HL-60/S4 treated with retinoic acid at 250 ng/mL for 4 days and 3 days (cell line): ENCODE results near the gene HLA-C.
"Not testable (repeated sequence)": the region's sequence is repeated elsewhere in the genome, so short reads cannot be mapped to it uniquely, and the experiment has no call there.

Experiments used
- in situ Hi-C: fragments of 300-500 bp; cut with MboI; formaldehyde crosslinking; loops from 2 replicates; pipeline ENCODE4 v1.7.0; 2022; ENCODE audit warnings: low sequenced_read_pairs

The HLA-C gene

DNA sequence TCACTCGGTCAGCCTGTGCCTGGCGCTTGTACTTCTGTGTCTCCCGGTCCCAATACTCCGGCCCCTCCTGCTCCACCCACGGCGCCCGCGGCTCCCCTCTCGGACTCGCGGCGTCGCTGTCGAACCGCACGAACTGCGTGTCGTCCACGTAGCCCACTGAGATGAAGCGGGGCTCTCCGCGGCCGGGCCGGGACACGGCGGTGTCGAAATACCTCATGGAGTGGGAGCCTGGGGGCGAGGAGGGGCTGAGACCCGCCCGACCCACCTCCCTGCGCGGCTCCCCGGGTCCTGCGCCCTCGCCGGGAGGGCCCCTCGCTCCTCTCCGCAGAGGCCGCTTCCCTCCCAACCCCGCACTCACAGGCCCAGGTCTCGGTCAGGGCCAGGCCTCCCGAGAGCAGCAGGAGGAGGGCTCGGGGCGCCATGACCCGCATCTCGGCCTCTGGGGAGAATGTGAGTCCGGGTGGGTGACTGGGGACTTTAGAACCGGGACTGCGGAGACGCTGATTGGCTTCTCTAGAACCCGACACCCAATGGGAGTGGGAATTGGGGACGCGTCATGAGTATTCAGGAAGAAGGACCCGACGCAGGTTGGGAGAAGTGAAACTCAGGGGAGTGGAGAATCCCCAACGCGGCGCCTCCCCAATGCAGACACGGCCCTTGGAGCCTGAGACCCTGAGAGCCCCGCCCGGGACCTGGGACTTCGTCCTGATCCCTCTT, at the start of gene HLA-C:
HLA-C (minus strand) TSS at position 452 of the 717 bp plus-strand sequence; CDS start at position 431, 21 bp downstream.
- in situ Hi-C loops: no loop called here

DNA sequence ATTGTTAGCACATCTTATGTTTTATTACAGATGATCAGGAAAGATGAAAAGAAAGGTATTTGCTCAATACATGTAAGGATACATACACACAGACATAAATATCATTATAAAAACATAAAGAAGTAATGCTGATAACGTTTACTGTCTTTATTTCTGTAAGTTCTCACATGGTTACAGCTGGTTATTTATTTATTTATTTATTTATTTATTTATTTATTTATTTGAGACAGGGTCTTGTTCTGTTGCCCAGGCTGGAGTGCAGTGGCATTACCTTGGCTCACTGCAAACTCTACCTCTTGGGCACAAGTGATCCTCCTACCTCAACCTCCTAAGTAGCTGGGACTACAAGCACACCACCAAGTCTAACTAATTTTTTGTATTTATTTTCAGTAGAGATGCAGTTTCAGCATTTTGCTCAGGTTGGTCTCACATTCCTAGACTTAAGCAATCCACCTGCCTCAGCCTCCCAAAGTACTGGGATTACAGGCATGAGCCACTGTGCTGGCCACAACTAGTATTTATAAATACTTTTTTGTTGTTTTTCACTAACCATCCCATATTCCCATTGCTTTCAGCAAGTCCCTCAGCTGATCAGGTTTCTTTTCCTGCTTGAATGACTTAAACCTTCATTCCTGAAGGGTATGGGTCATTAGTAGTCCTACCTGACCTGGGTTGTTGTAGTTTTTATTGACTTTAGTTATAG, 49.3 kb upstream of the HLA-C start:
- in situ Hi-C loops: no loop called here

DNA sequence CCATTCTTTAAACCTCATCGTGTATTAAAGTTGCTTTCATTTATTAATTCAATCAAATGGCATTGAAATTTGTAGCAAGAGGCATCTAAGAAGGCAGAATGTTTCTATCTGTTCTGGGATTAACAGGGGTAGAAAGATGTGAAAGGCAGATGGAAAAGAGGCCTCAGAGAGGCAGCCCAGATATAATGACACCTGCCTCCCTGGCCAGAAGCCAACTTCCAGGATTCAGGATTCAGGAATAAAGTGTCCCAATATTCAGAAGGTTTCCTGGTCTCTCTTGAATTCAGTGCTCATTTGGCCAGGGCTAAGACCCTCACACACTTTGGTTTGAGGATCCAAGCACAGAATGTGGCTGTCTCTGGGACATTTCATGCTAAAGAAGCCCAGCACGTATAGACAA, 45.1 kb upstream of the HLA-C start:
- in situ Hi-C loops: no loop called here

DNA sequence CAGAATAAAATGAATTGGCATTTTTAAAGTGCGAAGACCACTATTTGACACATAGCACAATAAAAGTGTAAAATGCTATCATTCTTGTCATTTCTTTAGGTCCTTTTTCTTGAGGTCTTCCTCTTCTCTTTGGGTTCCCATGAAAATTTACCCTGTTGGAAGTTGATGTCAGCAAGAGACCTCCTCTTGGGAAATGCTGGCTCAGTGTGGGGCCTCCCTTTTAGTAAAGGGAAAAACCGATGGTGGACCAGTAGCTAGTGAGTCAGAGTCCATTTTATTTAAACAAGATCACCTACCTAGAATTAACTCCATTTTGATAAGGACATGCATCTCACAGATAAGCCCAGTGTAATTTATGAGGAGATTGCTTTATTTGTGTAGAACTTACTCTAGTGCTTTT, 37.7 kb upstream of the HLA-C start:
- in situ Hi-C loops: no loop called here

DNA sequence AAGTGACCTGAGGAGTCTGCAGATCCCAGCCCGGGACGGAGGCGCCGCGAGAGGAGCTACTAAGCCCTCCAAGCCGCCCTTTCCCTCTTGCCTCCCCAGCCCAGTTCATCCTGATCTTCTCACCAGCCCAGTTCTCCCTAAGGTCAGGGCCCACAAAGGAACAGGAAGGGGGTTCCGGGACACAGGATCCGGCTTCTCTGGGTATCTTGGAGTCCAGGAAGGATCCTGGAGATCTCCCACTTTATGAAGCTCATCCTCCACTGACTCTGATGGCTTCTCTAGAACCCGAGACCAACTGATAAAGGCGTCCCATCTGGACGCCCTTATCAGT, 36.9 kb upstream of the HLA-C start:
- in situ Hi-C loops: no loop called here

DNA sequence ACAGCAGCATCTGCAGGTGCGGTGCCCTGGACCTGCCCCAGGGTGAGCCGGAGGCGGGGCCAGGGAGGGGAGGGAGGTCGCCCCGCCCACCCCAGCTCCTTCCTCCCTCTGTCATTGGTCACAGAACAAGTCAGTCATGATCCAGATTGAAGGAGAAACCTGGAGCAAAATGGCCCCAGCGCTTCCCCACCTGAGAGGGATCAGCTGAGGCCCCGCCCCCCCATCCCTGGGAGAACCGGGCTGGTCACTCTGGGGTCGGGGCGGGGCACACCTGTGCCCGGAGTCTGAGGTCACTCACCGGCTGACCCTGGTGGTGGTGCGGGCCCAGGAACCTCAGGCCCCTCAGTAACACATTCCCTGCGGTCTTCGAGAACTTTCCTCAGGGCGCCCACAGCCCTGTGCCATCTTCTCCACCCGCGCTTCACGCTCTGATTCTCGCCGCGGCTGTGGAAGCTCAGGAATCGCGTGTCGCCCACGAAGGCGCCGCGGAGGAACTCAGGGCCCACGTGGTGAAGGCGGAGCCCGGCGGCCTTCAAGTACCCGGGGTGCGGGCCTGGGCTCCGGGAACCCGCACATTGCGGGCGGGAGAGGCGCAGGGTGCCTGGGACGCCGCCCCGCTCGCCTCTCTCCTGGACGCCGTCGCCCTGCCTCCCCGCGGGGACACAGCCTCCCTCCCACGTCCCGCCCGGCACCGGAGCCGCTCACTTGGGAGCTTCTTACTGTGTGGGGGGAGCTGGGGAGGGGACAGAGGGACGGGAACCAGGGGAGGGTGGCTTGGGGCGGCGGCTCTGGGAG, 36.4 kb upstream of the HLA-C start:
- in situ Hi-C loops: no loop called here

DNA sequence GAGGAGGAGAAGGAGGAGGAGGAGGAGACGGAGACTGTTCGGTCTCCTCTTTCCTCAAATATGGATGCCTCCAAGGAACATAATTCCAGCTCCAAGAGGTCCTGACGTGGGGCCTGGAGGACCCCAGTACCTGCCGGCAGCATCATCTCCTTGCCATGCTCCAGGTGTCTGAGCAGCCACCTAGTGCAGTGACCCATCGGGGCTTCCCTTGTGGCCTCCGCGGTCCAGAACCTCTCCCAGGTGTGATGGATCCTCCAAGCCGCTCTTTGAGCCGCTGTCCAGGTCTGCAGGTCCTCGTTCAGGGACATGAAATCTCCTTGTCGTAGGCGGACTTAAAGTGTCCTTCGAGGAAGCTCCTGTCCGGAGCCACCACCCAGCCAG, 35.8 kb upstream of the HLA-C start:
- in situ Hi-C loops: no loop called here

DNA sequence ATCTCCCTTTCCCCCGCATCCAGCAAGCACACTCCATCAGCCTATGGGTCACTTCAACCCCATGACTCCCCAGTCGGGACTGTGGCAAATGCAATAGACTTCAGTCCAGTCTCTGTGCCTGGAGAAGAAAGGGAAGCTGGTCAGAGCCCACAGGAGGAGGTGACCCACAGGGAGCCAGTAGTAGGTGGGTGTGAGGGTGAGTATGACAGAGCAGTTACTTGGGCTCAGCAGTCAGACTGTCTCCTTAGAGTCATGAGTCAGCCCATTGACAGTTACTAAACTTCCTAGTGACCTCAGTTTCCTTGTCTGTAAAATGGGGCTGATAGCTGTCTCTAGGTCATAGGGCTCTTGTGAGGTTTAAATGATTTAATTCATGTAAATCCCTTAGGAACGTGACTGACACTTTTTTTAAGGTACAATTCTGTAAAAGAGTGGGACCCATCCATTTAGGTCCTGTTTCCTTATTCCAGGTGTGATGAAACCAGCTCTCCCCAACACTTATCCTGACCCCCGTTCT, 33.9 kb upstream of the HLA-C start:
- in situ Hi-C loops: no loop called here

DNA sequence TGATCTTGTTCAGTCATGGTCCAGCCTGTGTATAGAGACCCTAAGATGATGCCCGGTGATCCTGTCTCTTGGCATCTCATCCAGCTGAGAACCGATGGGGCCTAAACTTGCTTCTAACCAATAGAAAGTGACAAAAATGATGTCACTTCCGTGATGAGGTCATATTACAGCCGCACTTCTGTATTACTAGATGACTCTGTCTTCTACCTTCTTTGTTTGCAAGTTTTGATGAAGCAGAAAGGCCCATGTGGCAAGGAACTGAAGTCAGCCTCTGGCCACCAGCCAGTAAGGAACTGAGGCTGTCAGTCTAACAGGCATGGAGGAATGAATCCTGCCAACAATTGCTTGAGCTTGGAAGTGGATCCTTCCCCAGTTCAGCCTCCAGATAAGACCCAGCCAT, 32.8 kb upstream of the HLA-C start:
- in situ Hi-C loops: no loop called here

DNA sequence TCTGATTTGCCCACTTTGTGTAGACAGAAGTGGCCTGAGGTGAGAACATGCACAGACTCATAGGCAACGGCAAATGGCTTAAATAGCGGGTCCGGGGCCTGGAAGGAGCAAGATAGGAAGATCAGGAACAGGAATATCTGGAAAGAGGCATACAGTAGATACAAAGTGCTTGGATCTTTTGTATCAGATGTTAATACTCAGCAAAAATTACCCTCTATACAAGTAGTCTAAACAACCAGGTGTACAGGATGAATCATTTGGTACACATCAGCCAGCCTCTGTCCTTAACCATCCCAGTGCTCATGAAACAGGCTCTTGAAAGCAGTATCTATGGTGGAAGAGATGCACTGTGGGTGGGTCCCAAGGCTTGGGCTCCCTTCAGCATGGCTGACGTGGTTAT, 28.9 kb upstream of the HLA-C start:
- in situ Hi-C loops: no loop called here

DNA sequence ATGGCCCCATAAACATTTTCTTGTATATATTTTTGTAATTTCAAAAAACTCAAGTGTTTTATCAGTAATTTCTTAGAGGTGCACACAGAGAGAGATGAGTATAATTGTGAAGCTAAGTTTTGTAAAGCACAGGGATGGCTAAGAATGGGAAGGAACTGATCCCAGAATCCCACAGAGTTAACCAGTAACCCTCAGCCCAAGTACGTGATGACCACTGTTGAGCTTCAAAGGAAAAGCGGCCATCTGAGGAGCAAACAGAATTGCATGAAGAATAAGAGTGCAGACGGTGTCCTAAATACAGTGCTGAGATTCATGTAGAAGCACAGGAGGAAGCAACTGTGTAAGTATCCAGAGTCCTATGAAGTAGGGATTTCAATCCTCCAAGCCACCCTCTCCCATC, 28.1 kb upstream of the HLA-C start:
- in situ Hi-C loops: no loop called here

DNA sequence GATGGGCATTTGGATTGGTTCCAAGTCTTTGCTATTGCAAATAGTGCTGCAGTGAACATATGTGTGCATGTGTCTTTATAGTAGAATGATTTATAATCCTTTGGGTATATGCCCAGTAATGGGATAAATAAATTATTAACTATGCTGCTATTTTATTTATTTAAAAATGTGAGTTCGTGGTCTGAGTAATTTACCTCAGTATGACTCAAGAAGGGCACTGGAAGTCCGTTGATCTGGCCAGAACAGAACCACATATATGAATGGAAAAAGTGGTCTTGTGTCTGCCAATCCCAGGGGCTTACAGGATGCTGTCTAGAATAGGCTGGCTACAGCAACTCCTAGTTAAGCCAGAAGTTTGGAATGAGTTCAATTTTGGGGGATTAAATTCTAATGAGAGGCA, 27.6 kb upstream of the HLA-C start:
- in situ Hi-C loops: no loop called here

DNA sequence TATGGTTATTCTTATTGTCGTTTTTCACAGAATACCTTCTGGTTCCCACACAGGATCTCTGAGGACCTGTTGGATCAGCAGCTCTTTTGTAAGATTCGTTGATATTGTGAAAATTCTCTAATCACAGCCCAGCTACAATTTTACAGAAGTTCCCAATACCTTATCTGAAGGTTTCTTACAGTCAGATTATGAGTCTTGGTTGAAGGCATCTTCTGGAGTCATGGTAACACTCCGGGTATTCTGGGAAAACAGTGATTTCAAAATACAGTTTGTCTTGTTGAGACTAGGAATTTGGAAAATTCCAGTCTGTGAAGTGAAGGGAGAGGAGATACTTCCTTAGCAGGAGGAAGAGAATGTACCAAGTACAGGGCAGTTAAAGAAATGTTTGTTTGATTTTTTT, 22.2 kb upstream of the HLA-C start:
- in situ Hi-C loops: no loop called here

DNA sequence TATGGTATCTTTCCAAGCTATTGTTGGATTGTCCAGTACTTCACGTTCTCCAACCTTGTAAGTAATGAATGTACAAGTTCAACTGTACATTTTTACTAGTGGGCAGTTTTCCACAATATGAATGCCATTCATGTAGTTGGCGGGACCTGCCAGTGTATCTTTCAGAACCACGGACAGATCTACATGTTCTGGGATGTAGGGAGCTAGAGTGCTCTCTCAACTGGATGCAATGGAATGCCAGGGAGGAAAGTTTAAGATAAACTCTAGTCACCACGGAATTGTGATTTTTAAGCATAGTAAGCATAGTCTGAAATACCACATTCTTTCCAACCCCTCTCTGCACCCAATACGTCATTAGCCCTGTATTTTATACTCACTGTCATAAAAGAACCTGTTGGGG, 21.5 kb upstream of the HLA-C start:
- in situ Hi-C loops: no loop called here

DNA sequence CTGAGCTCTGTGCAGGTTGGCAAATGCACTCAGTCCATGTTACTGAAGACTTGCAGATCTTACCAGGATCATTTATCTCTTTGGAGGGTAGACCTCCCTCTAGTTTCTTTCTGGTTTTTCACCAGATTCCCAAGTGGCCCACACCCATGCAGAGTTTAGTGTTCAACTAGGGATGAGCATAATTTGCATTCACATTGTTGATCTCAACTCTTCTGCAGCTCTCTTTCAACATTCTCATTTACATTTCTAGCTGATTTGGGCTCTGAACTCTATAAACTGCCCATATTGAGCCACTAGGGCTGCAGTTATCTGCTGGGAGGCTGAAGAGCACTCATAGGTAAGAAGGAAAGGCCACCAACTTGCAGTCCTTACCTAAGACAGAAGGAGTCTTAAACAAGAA, 17.9 kb upstream of the HLA-C start:
- in situ Hi-C loops: no loop called here

DNA sequence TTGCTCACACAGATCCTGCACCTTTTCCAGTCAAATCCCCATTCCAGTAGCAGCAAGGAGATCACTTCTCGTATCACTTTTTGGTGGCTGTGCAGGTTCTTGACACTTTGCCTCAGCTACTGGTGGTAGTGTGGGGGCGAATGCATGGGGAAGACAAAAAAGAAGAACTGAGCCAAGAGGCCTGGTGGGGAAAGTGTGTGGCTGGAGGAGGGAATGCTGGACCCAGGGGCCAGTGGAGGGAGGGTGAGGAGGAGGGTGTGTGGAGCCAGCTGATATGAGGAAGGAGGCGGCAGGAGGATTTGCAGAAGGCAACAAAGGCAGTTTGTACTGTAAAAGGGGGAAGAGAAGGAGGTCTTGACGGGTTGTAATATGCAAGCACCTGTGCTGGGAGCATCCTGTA, 15.7 kb upstream of the HLA-C start:
- in situ Hi-C loops: no loop called here

DNA sequence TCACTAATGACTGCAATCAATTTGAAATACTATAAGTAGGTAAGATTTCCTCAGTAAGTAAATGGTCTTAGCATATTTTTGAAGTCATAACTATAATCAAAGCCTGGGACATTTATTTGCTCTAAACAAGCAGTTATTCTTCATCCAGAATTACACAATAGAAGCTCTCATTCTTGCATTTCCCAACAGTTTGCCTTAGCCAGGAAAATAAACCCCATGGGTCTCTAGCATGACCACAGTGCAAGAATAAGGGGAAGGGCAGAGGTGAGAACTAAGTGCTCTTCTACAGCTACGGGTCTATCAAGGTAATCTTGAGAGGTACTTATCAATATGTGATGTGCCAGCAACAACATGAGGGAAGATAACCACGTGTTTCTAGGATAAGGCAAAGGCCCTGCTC, 14.1 kb upstream of the HLA-C start:
- in situ Hi-C loops: no loop called here

DNA sequence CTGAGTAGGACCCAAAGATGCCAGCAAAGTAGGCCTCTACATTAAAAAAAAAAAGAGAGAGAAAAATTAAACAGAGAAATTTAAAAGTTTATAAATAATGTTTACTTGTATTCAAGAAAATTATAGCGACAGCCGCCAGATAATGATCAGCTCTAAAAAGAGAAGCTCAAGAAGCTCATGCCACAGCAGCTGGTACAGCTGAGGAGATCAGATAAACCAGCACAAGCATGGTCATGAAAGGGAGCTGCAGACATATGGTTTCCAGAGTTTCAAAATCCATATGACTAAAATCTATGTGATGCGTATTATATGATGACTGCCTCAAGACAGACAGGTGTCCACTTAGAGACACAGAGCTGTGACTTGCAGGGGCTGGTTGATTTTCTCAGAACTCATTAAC, 13.6 kb upstream of the HLA-C start:
- in situ Hi-C loops: no loop called here

DNA sequence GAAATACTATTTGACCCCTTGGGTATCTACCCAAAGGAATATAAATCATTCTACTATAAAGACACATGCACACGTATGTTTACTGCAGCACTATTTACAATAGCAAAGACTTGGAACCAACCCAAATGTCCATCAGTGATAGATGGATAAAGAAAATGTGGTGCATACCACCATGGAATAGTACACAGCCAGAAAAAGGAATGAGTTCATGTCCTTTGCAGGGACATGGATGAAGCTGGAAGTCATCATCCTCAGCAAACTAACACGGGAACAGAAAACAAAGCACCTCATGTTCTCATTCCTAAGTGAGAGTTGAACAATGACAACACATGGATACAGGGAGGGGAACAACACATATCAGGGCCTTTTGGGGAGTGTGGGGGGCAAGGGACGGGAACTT, 7.8 kb upstream of the HLA-C start:
- in situ Hi-C loops: not testable (repeated sequence)

DNA sequence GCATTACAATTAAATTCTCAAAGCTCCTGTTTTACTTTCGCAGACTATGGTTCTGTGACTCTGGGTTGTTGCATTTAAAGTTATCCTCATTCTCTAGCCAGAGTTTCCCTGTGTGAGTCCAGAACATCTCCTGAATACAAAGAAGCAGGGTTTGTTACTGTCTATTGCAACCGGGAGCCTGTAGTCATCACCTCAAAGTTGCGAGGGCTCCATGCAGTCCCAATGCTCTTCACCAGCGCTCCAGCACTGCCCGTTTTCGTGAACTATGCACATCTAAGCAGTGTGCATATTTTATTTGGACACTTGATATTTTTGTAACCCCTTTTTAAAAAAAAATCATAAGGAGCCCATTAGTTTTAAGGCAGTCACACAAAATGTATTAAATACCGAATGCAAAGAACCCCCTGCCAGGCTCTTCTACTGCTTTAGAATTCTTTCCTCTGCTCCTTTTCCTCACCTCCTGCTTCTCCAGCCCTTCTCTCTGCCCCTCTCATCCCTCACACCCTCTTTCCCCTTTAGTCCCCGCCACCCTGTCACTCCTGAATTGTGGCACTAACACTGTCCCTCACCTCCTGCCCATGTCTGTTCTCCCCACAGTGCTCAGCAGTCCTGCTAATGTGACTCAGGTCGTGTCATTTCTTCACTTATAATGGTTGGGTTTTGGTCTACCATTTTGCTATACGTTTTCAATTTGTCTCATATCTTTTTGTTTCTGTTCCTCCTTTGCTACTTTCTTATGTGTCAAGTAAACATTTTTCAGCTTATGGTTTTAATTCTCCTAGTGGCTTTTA, 1.1 kb upstream of the HLA-C start:
- in situ Hi-C loops: no loop called here

DNA sequence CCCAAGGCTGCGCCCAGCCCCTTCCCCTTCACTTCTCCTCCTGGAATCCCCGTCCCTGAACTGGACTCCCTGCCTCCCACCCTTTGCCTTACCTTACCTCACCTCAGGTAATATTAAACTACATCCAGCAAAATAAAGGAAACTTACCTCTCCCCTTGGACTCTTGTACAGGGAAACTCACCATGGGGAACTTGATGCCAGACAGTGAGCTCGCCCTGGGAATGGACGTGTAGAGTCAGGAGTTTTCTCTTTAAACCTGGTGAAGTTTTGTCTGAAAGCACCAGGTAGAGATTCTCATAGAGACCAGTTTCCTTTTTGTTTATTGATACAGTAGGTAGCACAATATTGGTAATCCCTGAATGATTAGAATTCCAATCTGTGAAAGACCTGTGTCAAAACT, 544 bp upstream of the HLA-C start:
- in situ Hi-C loops: no loop called here
